GM23248 (cell line): Measurements from ENCODE around the gene PIP4K2C. TPM values are rescaled to one million over a fixed set of nuclear protein-coding genes. Genes with fewer than 3 reads are reported as not detected.

ENCODE experiments used
- DNase-seq: peaks from one replicate; pipeline ENCODE4 v3.0.0-alpha.2; 2015
- H2AFZ ChIP-seq: fragments of 200-600 bp; sonication (generic); 2 replicates; pipeline ENCODE4 v1.6.1; 2016; ENCODE audit warnings: antibody characterized with exemption
- H3F3A ChIP-seq: fragments of 200-600 bp; sonication (generic); 2 replicates; pipeline ENCODE4 v1.6.1; 2016; ENCODE audit warnings: mild to moderate bottlenecking, antibody characterized with exemption, mixed run types; ENCODE audit not compliant: insufficient read depth
- H3K27ac ChIP-seq: fragments of 200-600 bp; sonication (generic); 2 replicates; pipeline ENCODE4 v1.5.1; 2016; ENCODE audit warnings: mild to moderate bottlenecking
- H3K27me3 ChIP-seq: fragments of 200-600 bp; sonication (generic); replicated peaks from 2 replicates; pipeline ENCODE4 v1.6.1; 2016; ENCODE audit warnings: mild to moderate bottlenecking; ENCODE audit not compliant: insufficient read depth
- H3K36me3 ChIP-seq: fragments of 200-600 bp; sonication (generic); 2 replicates; pipeline ENCODE4 v1.6.1; 2016; ENCODE audit warnings: low read depth, mild to moderate bottlenecking
- H3K4me1 ChIP-seq: fragments of 200-600 bp; sonication (generic); 2 replicates; pipeline ENCODE4 v1.6.1; 2016; ENCODE audit warnings: mild to moderate bottlenecking; ENCODE audit not compliant: insufficient read depth
- H3K4me2 ChIP-seq: fragments of 200-600 bp; sonication (generic); one replicate; pipeline ENCODE4 v1.6.1; 2016; ENCODE audit warnings: mild to moderate bottlenecking; ENCODE audit not compliant: unreplicated experiment
- H3K4me3 ChIP-seq: fragments of 200-600 bp; sonication (generic); 2 replicates; pipeline ENCODE4 v1.5.1; 2016; ENCODE audit warnings: mild to moderate bottlenecking
- H3K79me2 ChIP-seq: fragments of 200-600 bp; sonication (generic); 2 replicates; pipeline ENCODE4 v1.6.1; 2016; ENCODE audit warnings: mild to moderate bottlenecking; ENCODE audit not compliant: insufficient read depth
- H3K9ac ChIP-seq: fragments of 200-600 bp; sonication (generic); 2 replicates; pipeline ENCODE4 v1.6.1; 2016; ENCODE audit warnings: mild to moderate bottlenecking
- H3K9me2 ChIP-seq: fragments of 200-600 bp; sonication (generic); 2 replicates; pipeline ENCODE4 v1.6.1; 2016; ENCODE audit warnings: mixed run types, mild to moderate bottlenecking, moderate library complexity; ENCODE audit not compliant: insufficient read depth
- H3K9me3 ChIP-seq: fragments of 200-600 bp; sonication (generic); one replicate; pipeline ENCODE4 v1.6.1; 2017; ENCODE audit warnings: low read depth
- H4K20me1 ChIP-seq: fragments of 200-600 bp; sonication (generic); 2 replicates; pipeline ENCODE4 v1.6.0; 2016; ENCODE audit not compliant: insufficient read depth
- EZH2 ChIP-seq: fragments of 200-600 bp; sonication (generic); IDR thresholded peaks from 2 replicates; pipeline ENCODE4 v1.6.1; 2018; ENCODE audit warnings: antibody characterized with exemption, mild to moderate bottlenecking; ENCODE audit not compliant: insufficient read depth, poor library complexity, severe bottlenecking
- EZH2phosphoT487 ChIP-seq: fragments of 200-600 bp; sonication (generic); IDR thresholded peaks from 2 replicates; pipeline ENCODE4 v1.6.1; 2018; ENCODE audit warnings: antibody characterized with exemption, moderate library complexity, mild to moderate bottlenecking, low read depth; ENCODE audit not compliant: insufficient read depth
- WGBS, 2 experiments: methylation state at CpG; one replicate each; pipeline ENCODE4 v1.1.6; 2015 to 2017; ENCODE audit warnings: low lambda C conversion rate in 2 of 2, low coverage in 1 of 2; ENCODE audit errors: missing lambda C conversion rate in 2 of 2; 5-methylcytosine and 5-hydroxymethylcytosine counted together
- in situ Hi-C: fragments of 300-500 bp; cut with MboI; formaldehyde crosslinking; loops from 2 replicates; pipeline ENCODE4 v1.15.0; 2020
- polyA plus RNA-seq: library from polyadenylated mRNA; unstranded; fragments of >200 nt; fragmentation: Nextera tagmentation; extraction: Ambion mirVana; gene quantifications from 2 replicates; pipeline ENCODE4 v1.2.1, GENCODE V29; 2016
- total RNA-seq: library from RNA; depleted of rRNA; stranded (reverse); fragments of >200 nt; shearing (Covaris generic); gene quantifications from 2 replicates; pipeline ENCODE4 v1.2.3, GENCODE V29; 2014

PIP4K2C gene
- total and polyA plus RNA-seq, 2 experiments from 2014 or later: 22.5 to 27.3 TPM

GRCh38 chr12:57624441-57625220, 33.6 kb downstream of the PIP4K2C start:
- in situ Hi-C loops: no loop called here
- Histone ChIP-seq H3K9me2 (no peaks in the 10 kb centered on the region), H3K27me3 (peaks cover 14% of the 10 kb centered on the region), H3K36me3 (no peaks in the 10 kb centered on the region), H3K4me2 (no peak overlapping the region), H4K20me1 (no peaks in the 10 kb centered on the region), H3K9me3 (no peaks in the 10 kb centered on the region), H3K27ac (no peak overlapping the region), H3K4me3 (no peak overlapping the region), H2AFZ (no peak overlapping the region), H3K9ac (no peak overlapping the region), H3K4me1 (peaks cover 3% of the 10 kb centered on the region; the same call in 1 of the 2 replicates), H3K79me2 (no peaks in the 10 kb centered on the region), H3F3A (no peaks in the 10 kb centered on the region)
- WGBS, 2 experiments: 75 to 79% methylated on average over 8 of the region's 8 CpGs
- DNase-seq: no peak
- TF ChIP-seq EZH2: no peak
- no peak for TF ChIP-seq EZH2phosphoT487

- no peak for DNase-seq
- Histone ChIP-seq H3F3A (no peaks in the 10 kb centered on the region), H3K27ac (no peak overlapping the region), H3K4me3 (no peak overlapping the region), H2AFZ (no peak overlapping the region), H3K4me2 (no peak overlapping the region), H3K27me3 (peaks cover 11% of the 10 kb centered on the region), H3K9me2 (no peaks in the 10 kb centered on the region), H3K9me3 (no peaks in the 10 kb centered on the region), H3K9ac (no peak overlapping the region), H3K4me1 (peaks cover 3% of the 10 kb centered on the region; the same call in 1 of the 2 replicates), H3K79me2 (no peaks in the 10 kb centered on the region), H3K36me3 (no peaks in the 10 kb centered on the region), H4K20me1 (no peaks in the 10 kb centered on the region)
- in situ Hi-C loops: no loop called here
- no peak for TF ChIP-seq EZH2phosphoT487
- no peak for TF ChIP-seq EZH2
- 85 to 86% methylated on average over 12 of the region's 12 CpGs for WGBS, 2 experiments
Measured at GRCh38 chr12:57625261-57626032, 34.5 kb downstream of the PIP4K2C start.

GRCh38 chr12:57626111-57626920, 35.3 kb downstream of the PIP4K2C start:
- H2AFZ ChIP-seq: no peak overlapping the region
- H3K9ac ChIP-seq: no peak overlapping the region
- no peak overlapping the region for H3K27ac ChIP-seq
- no peaks in the 10 kb centered on the region for H3K36me3 ChIP-seq
- no peak overlapping the region for H3K4me2 ChIP-seq
- no peaks in the 10 kb centered on the region for H3K79me2 ChIP-seq
- peaks cover 2% of the 10 kb centered on the region for H3K27me3 ChIP-seq
- H3F3A ChIP-seq: no peaks in the 10 kb centered on the region
- H3K4me1 ChIP-seq: no peaks in the 10 kb centered on the region
- H3K4me3 ChIP-seq: no peak overlapping the region
- no peaks in the 10 kb centered on the region for H3K9me3 ChIP-seq
- WGBS, 2 experiments: 79 to 84% methylated on average over 13 of the region's 13 CpGs
- no peak for TF ChIP-seq EZH2
- TF ChIP-seq EZH2phosphoT487: no peak
- DNase-seq: no peak
- in situ Hi-C loops: no loop called here
- no peaks in the 10 kb centered on the region for H3K9me2 ChIP-seq
- H4K20me1 ChIP-seq: no peaks in the 10 kb centered on the region

GRCh38 chr12:57626921-57627445, 36.0 kb downstream of the PIP4K2C start:
- no peaks in the 10 kb centered on the region for H3K4me1 ChIP-seq
- TF ChIP-seq EZH2: no peak
- no peak for TF ChIP-seq EZH2phosphoT487
- H2AFZ ChIP-seq: no peak overlapping the region
- no peak overlapping the region for H3K9ac ChIP-seq
- no peaks in the 10 kb centered on the region for H3K9me2 ChIP-seq
- no peaks in the 10 kb centered on the region for H4K20me1 ChIP-seq
- in situ Hi-C loops: no loop called here
- H3K27ac ChIP-seq: no peak overlapping the region
- no peak for DNase-seq
- no peak overlapping the region for H3K4me2 ChIP-seq
- no peaks in the 10 kb centered on the region for H3K9me3 ChIP-seq
- no peaks in the 10 kb centered on the region for H3K36me3 ChIP-seq
- no peaks in the 10 kb centered on the region for H3K27me3 ChIP-seq
- no peaks in the 10 kb centered on the region for H3K79me2 ChIP-seq
- H3F3A ChIP-seq: no peaks in the 10 kb centered on the region
- no peak overlapping the region for H3K4me3 ChIP-seq
- WGBS, 2 experiments: 83 to 84% methylated on average over 8 to 9 of the region's 9 CpGs
